HepG2 (cell line): ENCODE data around the gene KIAA1958. TPM values are rescaled to one million over a fixed set of nuclear protein-coding genes. Genes with fewer than 3 reads are reported as not detected.

Experiments
- ARID2 ChIP-seq: sonication (generic); formaldehyde crosslinking; IDR thresholded peaks from 2 replicates; pipeline ENCODE4 v1.8.1; 2022; ENCODE audit warnings: mild to moderate bottlenecking, missing genetic modification reagents, borderline replicate concordance
- CBX2 ChIP-seq, 2 experiments: fragments of 200-600 bp in 1 of 2; sonication (generic); formaldehyde crosslinking in 1 of 2; IDR thresholded peaks; 2 replicates each; pipeline versions ENCODE4 v1.7.0 to v1.8.1; 2018 to 2022; ENCODE audit warnings: low read depth in 2 of 2, low read length in 1 of 2, mild to moderate bottlenecking in 1 of 2, missing genetic modification reagents in 1 of 2
- ELF4 ChIP-seq: sonication (generic); formaldehyde crosslinking; IDR thresholded peaks from 2 replicates; pipeline ENCODE4 v1.5.0; 2020; ENCODE audit warnings: missing genetic modification reagents, mild to moderate bottlenecking, moderate library complexity, borderline replicate concordance
- KLF12 ChIP-seq: sonication (generic); formaldehyde crosslinking; IDR thresholded peaks from 2 replicates; pipeline ENCODE4 v1.4.0; 2020; ENCODE audit warnings: missing genetic modification reagents, borderline replicate concordance
- MAF1 ChIP-seq: sonication (generic); formaldehyde crosslinking; IDR thresholded peaks from 2 replicates; pipeline ENCODE4 v1.5.0; 2020; ENCODE audit warnings: missing genetic modification reagents, borderline replicate concordance
- MBD4 ChIP-seq: IDR thresholded peaks from 2 replicates; pipeline ENCODE4 v1.6.1; 2012; ENCODE audit warnings: low read length, inconsistent platforms, borderline replicate concordance
- PAF1 ChIP-seq: IDR thresholded peaks from 2 replicates; pipeline ENCODE4 v1.6.1; 2016; ENCODE audit warnings: missing genetic modification reagents, missing compliant biosample characterization
- RBAK ChIP-seq: sonication (generic); formaldehyde crosslinking; IDR thresholded peaks from 2 replicates; pipeline ENCODE4 v1.5.1; 2020; ENCODE audit warnings: mild to moderate bottlenecking, missing genetic modification reagents
- SUZ12 ChIP-seq: fragments of 150-350 bp; IDR thresholded peaks from 2 replicates; pipeline ENCODE4 v1.6.1; 2014; ENCODE audit warnings: low read depth, low read length
- THYN1 ChIP-seq: sonication (generic); formaldehyde crosslinking; IDR thresholded peaks from 2 replicates; pipeline ENCODE4 v1.8.1; 2023; ENCODE audit warnings: low read depth, mild to moderate bottlenecking, moderate library complexity, missing genetic modification reagents, borderline replicate concordance
- ZNF354B ChIP-seq: sonication (generic); formaldehyde crosslinking; IDR thresholded peaks from 2 replicates; pipeline ENCODE4 v1.8.0; 2022; ENCODE audit warnings: mild to moderate bottlenecking, missing genetic modification reagents
- ZNF543 ChIP-seq: sonication (generic); formaldehyde crosslinking; IDR thresholded peaks from 2 replicates; pipeline ENCODE4 v1.4.0; 2020; ENCODE audit warnings: mild to moderate bottlenecking, missing genetic modification reagents
- ZNF557 ChIP-seq: sonication (generic); formaldehyde crosslinking; IDR thresholded peaks from 2 replicates; pipeline ENCODE4 v1.4.0; 2020; ENCODE audit warnings: missing genetic modification reagents
- polyA plus RNA-seq, 8 experiments: library from polyadenylated mRNA; depleted of rRNA in 3 of 8; stranded (reverse) in 7 of 8; unstranded in 1 of 8; fragments of >200 nt; fragmentation: Illumina TruSeq in 4 of 8; extraction: Trizol in 4 of 8; gene quantifications; 2 replicates each; pipeline versions ENCODE4 v1.2.1 to v1.2.3, GENCODE V29; 2011 to 2016; ENCODE audit warnings: low read depth in 4 of 8, missing spikeins in 1 of 8, mixed read lengths in 1 of 8; ENCODE audit not compliant: insufficient read depth in 1 of 8
- total RNA-seq, 5 experiments: library from RNA; depleted of rRNA; stranded (reverse); fragments of >200 nt; fragmentation: Illumina TruSeq; extraction: Trizol; gene quantifications; 2 replicates each; pipeline ENCODE4 v1.2.3, GENCODE V29; 2016; ENCODE audit warnings: low read depth in 1 of 5
- TF ChIP-seq, protein P1 (sequence below): sonication (generic); formaldehyde crosslinking; IDR thresholded peaks from 2 replicates; pipeline ENCODE4 v1.8.0; 2023; ENCODE audit warnings: mild to moderate bottlenecking, missing genetic modification reagents
- TF ChIP-seq, protein P2 (sequence below): sonication (generic); formaldehyde crosslinking; IDR thresholded peaks from 2 replicates; pipeline ENCODE4 v1.5.1; 2020; ENCODE audit warnings: missing genetic modification reagents, mild to moderate bottlenecking, borderline replicate concordance
- TF ChIP-seq, protein P3 (sequence below): sonication (generic); formaldehyde crosslinking; IDR thresholded peaks from 2 replicates; pipeline ENCODE4 v1.4.0; 2020; ENCODE audit warnings: mild to moderate bottlenecking, low read depth, missing genetic modification reagents
- TF ChIP-seq, protein P4 (sequence below): sonication (generic); formaldehyde crosslinking; IDR thresholded peaks from 2 replicates; pipeline ENCODE4 v1.4.0; 2020; ENCODE audit warnings: mild to moderate bottlenecking, missing genetic modification reagents

The KIAA1958 gene
- total and polyA plus RNA-seq, 2 of the 13 experiments (the other 11 are each of a cell fraction or from before 2014, with no cell fraction given) = 8.5 to 10.3 TPM

DNA sequence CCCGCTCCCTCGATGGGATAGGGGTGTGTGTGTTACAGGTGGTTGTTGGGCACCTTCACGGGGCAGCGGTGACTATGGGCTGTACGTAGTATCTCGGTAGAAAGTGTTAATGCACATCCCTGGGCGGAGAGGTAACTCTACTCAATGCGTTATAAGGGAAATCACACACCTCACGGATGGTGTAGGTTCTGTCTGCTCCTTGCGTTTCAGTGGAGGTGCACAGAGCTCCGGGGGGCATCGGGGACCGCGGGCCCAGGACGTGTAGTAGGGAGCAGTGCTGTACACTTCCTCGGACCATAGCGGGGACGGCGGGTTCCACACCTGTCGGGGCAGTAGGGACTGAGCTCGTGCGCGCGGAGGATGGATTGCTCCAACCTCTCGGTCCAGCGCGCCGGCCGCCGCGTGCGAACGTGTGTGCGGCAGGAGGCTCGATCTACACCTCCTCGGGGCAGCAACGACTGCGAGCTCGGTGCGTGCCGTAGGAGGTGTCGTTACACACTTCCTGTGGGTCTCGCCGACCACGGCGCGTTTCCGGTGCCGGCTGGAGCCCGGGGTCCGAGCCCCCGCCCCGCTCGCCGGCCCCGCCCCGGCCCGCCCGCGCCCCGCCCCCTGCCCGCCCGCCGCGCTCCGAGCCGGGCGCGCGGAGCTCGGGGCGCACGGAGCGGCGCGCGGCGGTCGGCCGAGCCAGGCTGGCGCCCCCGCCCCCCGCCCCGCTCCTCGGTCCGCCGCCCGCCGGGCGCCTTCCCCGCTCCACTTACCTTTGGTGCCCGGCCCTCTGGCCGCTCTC is at the start of gene KIAA1958 (continued):
- TF ChIP-seq MBD4 (no peak), ZNF354B (CRISPR knock-in tag) (no peak), THYN1 (no peak), ZNF543 (CRISPR knock-in tag) (peak; percentile 75), MAF1 (no peak), KLF12 (CRISPR knock-in tag) (no peak), ELF4 (CRISPR knock-in tag) (no peak), ZNF557 (CRISPR knock-in tag) (peak; percentile 58; the same call in 1 of the 2 replicates), SUZ12 (no peak), ARID2 (CRISPR knock-in tag) (no peak), RBAK (CRISPR knock-in tag) (no peak), CBX2 (IDR thresholded peaks at IDR 0.05; ENCODE audit: low read depth, low read length) (no peak), CBX2 (CRISPR knock-in tag; IDR thresholded peaks at IDR 0.05; ENCODE audit: low read depth) (peak; percentile 77; the same call in 1 of the 2 replicates), PAF1 (CRISPR knock-in tag) (no peak)
- TF ChIP-seq, protein P1, sequence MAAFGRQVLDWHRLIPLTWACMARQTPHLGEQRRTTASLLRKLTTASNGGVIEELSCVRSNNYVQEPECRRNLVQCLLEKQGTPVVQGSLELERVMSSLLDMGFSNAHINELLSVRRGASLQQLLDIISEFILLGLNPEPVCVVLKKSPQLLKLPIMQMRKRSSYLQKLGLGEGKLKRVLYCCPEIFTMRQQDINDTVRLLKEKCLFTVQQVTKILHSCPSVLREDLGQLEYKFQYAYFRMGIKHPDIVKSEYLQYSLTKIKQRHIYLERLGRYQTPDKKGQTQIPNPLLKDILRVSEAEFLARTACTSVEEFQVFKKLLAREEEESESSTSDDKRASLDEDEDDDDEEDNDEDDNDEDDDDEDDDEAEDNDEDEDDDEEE (CRISPR knock-in tag) = peak; percentile 85
- TF ChIP-seq, protein P2, sequence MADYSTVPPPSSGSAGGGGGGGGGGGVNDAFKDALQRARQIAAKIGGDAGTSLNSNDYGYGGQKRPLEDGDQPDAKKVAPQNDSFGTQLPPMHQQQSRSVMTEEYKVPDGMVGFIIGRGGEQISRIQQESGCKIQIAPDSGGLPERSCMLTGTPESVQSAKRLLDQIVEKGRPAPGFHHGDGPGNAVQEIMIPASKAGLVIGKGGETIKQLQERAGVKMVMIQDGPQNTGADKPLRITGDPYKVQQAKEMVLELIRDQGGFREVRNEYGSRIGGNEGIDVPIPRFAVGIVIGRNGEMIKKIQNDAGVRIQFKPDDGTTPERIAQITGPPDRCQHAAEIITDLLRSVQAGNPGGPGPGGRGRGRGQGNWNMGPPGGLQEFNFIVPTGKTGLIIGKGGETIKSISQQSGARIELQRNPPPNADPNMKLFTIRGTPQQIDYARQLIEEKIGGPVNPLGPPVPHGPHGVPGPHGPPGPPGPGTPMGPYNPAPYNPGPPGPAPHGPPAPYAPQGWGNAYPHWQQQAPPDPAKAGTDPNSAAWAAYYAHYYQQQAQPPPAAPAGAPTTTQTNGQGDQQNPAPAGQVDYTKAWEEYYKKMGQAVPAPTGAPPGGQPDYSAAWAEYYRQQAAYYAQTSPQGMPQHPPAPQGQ = no peak
- TF ChIP-seq, protein P3, sequence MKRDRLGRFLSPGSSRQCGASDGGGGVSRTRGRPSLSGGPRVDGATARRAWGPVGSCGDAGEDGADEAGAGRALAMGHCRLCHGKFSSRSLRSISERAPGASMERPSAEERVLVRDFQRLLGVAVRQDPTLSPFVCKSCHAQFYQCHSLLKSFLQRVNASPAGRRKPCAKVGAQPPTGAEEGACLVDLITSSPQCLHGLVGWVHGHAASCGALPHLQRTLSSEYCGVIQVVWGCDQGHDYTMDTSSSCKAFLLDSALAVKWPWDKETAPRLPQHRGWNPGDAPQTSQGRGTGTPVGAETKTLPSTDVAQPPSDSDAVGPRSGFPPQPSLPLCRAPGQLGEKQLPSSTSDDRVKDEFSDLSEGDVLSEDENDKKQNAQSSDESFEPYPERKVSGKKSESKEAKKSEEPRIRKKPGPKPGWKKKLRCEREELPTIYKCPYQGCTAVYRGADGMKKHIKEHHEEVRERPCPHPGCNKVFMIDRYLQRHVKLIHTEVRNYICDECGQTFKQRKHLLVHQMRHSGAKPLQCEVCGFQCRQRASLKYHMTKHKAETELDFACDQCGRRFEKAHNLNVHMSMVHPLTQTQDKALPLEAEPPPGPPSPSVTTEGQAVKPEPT (CRISPR knock-in tag) = peak; percentile 84; the same call in 1 of the 2 replicates
- TF ChIP-seq, protein P4, sequence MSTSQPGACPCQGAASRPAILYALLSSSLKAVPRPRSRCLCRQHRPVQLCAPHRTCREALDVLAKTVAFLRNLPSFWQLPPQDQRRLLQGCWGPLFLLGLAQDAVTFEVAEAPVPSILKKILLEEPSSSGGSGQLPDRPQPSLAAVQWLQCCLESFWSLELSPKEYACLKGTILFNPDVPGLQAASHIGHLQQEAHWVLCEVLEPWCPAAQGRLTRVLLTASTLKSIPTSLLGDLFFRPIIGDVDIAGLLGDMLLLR = peak; percentile 78; the same call in 1 of the 2 replicates
